Suprapubic skin (tissue), 3 donors: ENCODE data around the gene MIPOL1.

ENCODE experiments used
- POLR2A ChIP-seq, 2 donors: fragments of 450-650 bp; IDR thresholded peaks; one replicate each; pipeline ENCODE4 v1.6.1; 2017; ENCODE audit warnings: antibody characterized with exemption in 2 of 2, mild to moderate bottlenecking in 2 of 2, moderate library complexity in 2 of 2
- TF ChIP-seq, protein P1 (sequence below), 2 donors: fragments of 200-600 bp in 1 of 2; fragments of 450-650 bp in 1 of 2; sonication (generic) in 1 of 2; IDR thresholded peaks; one replicate each; pipeline ENCODE4 v1.5.1; 2016 to 2019; ENCODE audit warnings: antibody characterized with exemption in 2 of 2, mild to moderate bottlenecking in 1 of 2, moderate library complexity in 1 of 2

DNA sequence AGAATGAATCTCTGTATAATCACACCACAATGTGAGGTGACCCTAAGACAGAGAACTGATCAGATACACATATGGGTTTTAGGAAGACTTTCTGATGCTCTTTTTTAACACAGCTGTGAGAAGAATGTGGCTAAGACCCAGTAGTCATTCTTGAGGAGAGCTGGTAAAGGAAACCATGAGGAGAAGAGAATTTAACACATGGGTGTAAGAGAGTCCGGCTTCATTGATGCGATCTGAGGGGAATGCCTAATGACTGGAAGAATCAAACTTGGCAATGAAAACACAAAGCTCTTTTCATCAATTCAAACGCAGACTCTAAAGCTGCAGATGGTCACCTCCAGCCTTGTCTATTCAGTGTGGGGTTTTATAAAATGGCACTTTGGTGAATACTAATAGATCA lies 318.0 kb downstream of the MIPOL1 start:
- TF ChIP-seq, protein P1, sequence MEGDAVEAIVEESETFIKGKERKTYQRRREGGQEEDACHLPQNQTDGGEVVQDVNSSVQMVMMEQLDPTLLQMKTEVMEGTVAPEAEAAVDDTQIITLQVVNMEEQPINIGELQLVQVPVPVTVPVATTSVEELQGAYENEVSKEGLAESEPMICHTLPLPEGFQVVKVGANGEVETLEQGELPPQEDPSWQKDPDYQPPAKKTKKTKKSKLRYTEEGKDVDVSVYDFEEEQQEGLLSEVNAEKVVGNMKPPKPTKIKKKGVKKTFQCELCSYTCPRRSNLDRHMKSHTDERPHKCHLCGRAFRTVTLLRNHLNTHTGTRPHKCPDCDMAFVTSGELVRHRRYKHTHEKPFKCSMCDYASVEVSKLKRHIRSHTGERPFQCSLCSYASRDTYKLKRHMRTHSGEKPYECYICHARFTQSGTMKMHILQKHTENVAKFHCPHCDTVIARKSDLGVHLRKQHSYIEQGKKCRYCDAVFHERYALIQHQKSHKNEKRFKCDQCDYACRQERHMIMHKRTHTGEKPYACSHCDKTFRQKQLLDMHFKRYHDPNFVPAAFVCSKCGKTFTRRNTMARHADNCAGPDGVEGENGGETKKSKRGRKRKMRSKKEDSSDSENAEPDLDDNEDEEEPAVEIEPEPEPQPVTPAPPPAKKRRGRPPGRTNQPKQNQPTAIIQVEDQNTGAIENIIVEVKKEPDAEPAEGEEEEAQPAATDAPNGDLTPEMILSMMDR (IDR thresholded peaks at IDR 0.05), result no peak
- TF ChIP-seq POLR2A (IDR thresholded peaks at IDR 0.05), result no peak
